HCT116 (cell line): ENCODE results near the gene HIRA. TPM values are rescaled to one million over a fixed set of nuclear protein-coding genes. Genes with fewer than 3 reads are reported as not detected.

Experiments used
- ATAC-seq: fragments of 200-7000 bp; cut with Tn5 transposase; 2 replicates; pipeline ENCODE4 v1.9.1; 2020; ENCODE audit warnings: mild to moderate bottlenecking, moderate library complexity
- BruUV-seq: library from RNA; stranded (reverse); fragments of 400-500 nt; replicated peaks from 2 replicates; lab custom pipeline; 2021; lab: Mats Ljungman, UMichigan
- CTCF ChIA-PET: fragments of 300-600 bp; sonication (Branson Sonifier 250); formaldehyde crosslinking; loops from one replicate; lab custom pipeline; 2021; ENCODE audit warnings: antibody characterized with exemption; lab: Charles Lee
- POLR2A ChIA-PET: fragments of 300-600, 350-600 bp; sonication (Branson Sonifier 250); formaldehyde crosslinking; loops from one replicate; lab custom pipeline; 2021; ENCODE audit warnings: antibody characterized with exemption; lab: Charles Lee
- RAD21 ChIA-PET, 2 experiments: fragments of 300-600 bp; sonication (Branson Sonifier 250); formaldehyde crosslinking; loops; one replicate each; lab custom pipeline; 2023; ENCODE audit warnings: low total read pairs in 2 of 2; ENCODE audit not compliant: uncharacterized antibody in 2 of 2, unreplicated experiment in 2 of 2, low non-redundant PET in 1 of 2; lab: Charles Lee
- DNase-seq: peaks from one replicate; pipeline ENCODE4 v3.0.0-alpha.2; 2010; ENCODE audit warnings: low read depth, low spot score
- H2AFZ ChIP-seq: fragments of 200-600 bp; shearing (Covaris generic), sonication (generic); 2 replicates; pipeline ENCODE4 v1.6.1; 2017; ENCODE audit warnings: low read depth, mixed run types, mixed read lengths, antibody characterized with exemption, low read length; ENCODE audit not compliant: poor library complexity, severe bottlenecking
- H3K27ac ChIP-seq: 2 replicates; pipeline ENCODE4 v1.5.1; 2012; ENCODE audit warnings: low read depth, low read length
- H3K27me3 ChIP-seq: fragments of 200-600 bp; sonication (generic); 2 replicates; pipeline ENCODE4 v1.6.1; 2016; ENCODE audit warnings: mixed run types, low read length, mixed read lengths; ENCODE audit not compliant: insufficient read depth
- H3K36me3 ChIP-seq, 2 experiments: fragments of 200-500 bp in 1 of 2; fragments of 200-600 bp in 1 of 2; sonication (Bioruptor generic) in 1 of 2; sonication (generic) in 1 of 2; 2 replicates each; pipeline versions ENCODE4 v1.5.1 to v1.6.1; 2014 to 2016; ENCODE audit warnings: low read length in 2 of 2, inconsistent platforms in 1 of 2, mixed read lengths in 1 of 2, mixed run types in 1 of 2; ENCODE audit not compliant: insufficient read depth in 2 of 2, control insufficient read depth in 1 of 2
- H3K4me1 ChIP-seq, 2 experiments: fragments of 200-600 bp in 1 of 2; sonication (generic) in 1 of 2; 2 replicates each; pipeline versions ENCODE4 v1.5.1 to v1.6.1; 2012 to 2017; ENCODE audit warnings: low read length in 2 of 2, inconsistent platforms in 1 of 2, mild to moderate bottlenecking in 1 of 2, mixed read lengths in 1 of 2, mixed run types in 1 of 2, moderate library complexity in 1 of 2; ENCODE audit not compliant: insufficient read depth in 2 of 2, control insufficient read depth in 1 of 2
- H3K4me2 ChIP-seq: fragments of 200-600 bp; sonication (generic); 2 replicates; pipeline ENCODE4 v1.6.1; 2017; ENCODE audit warnings: mixed run types, low read length, mixed read lengths
- H3K4me3 ChIP-seq, 2 experiments: fragments of 200-600 bp in 1 of 2; sonication (generic) in 1 of 2; replicated peaks in 1 of 2; 2 replicates each; pipeline ENCODE4 v1.5.1; 2011 to 2016; ENCODE audit warnings: low read length in 2 of 2, control low read depth in 1 of 2, low read depth in 1 of 2, mild to moderate bottlenecking in 1 of 2, mixed read lengths in 1 of 2, mixed run types in 1 of 2
- H3K79me2 ChIP-seq: fragments of 200-600 bp; sonication (generic); 2 replicates; pipeline ENCODE4 v1.6.1; 2017; ENCODE audit warnings: mild to moderate bottlenecking, mixed run types, low read length, moderate library complexity, mixed read lengths; ENCODE audit not compliant: insufficient read depth
- H3K9ac ChIP-seq: fragments of 200-600 bp; sonication (generic); 2 replicates; pipeline ENCODE4 v1.6.1; 2016; ENCODE audit warnings: low read length, mixed read lengths
- H3K9me2 ChIP-seq: fragments of 200-600 bp; sonication (generic), shearing (Covaris generic); 2 replicates; pipeline ENCODE4 v1.6.1; 2017; ENCODE audit warnings: mixed run types, mild to moderate bottlenecking, moderate library complexity; ENCODE audit not compliant: insufficient read depth
- H3K9me3 ChIP-seq, 2 experiments: fragments of 200-500 bp in 1 of 2; fragments of 200-600 bp in 1 of 2; sonication (Bioruptor generic) in 1 of 2; sonication (generic) in 1 of 2; 2 replicates each; pipeline ENCODE4 v1.6.1; 2014 to 2017; ENCODE audit warnings: low read length in 2 of 2, mixed read lengths in 2 of 2, inconsistent platforms in 1 of 2, low read depth in 1 of 2, mild to moderate bottlenecking in 1 of 2, mixed run types in 1 of 2, moderate library complexity in 1 of 2; ENCODE audit not compliant: control insufficient read depth in 1 of 2, insufficient read depth in 1 of 2
- H4K20me1 ChIP-seq: fragments of 200-600 bp; sonication (generic), shearing (Covaris generic); 2 replicates; pipeline ENCODE4 v1.6.1; 2017; ENCODE audit warnings: mixed run types, mild to moderate bottlenecking, moderate library complexity; ENCODE audit not compliant: insufficient read depth
- RAD21 ChIP-seq: IDR thresholded peaks from 2 replicates; pipeline ENCODE4 v1.6.1; 2012; ENCODE audit warnings: low read depth, mild to moderate bottlenecking
- SP1 ChIP-seq: IDR thresholded peaks from 2 replicates; pipeline ENCODE4 v1.6.1; 2012; ENCODE audit warnings: low read depth
- intact Hi-C: fragments of 100-400 bp; cut with micrococcal nuclease; formaldehyde crosslinking; loops from 2 replicates; pipeline ENCODE4 v1.10.0; 2022
- total RNA-seq: library from RNA; stranded (reverse); gene quantifications from one replicate; pipeline ENCODE4 v1.2.1, GENCODE V29; 2021; ENCODE audit not compliant: unreplicated experiment
- TF ChIP-seq, protein P1 (sequence below), 3 experiments: fragments of 200-600 bp in 1 of 3; sonication (generic) in 1 of 3; IDR thresholded peaks in 2 of 3; conservative IDR thresholded peaks in 1 of 3; 2 replicates each; pipeline ENCODE4 v1.5.1; 2012 to 2017; ENCODE audit warnings: low read depth in 2 of 3, low read length in 2 of 3, antibody characterized with exemption in 1 of 3, borderline replicate concordance in 1 of 3, control low read depth in 1 of 3, mild to moderate bottlenecking in 1 of 3, mixed read lengths in 1 of 3, mixed run types in 1 of 3, moderate library complexity in 1 of 3; ENCODE audit not compliant: insufficient read depth in 1 of 3

The HIRA gene
- total RNA-seq, 1 experiment from 2014 or later: 30.6 TPM

DNA sequence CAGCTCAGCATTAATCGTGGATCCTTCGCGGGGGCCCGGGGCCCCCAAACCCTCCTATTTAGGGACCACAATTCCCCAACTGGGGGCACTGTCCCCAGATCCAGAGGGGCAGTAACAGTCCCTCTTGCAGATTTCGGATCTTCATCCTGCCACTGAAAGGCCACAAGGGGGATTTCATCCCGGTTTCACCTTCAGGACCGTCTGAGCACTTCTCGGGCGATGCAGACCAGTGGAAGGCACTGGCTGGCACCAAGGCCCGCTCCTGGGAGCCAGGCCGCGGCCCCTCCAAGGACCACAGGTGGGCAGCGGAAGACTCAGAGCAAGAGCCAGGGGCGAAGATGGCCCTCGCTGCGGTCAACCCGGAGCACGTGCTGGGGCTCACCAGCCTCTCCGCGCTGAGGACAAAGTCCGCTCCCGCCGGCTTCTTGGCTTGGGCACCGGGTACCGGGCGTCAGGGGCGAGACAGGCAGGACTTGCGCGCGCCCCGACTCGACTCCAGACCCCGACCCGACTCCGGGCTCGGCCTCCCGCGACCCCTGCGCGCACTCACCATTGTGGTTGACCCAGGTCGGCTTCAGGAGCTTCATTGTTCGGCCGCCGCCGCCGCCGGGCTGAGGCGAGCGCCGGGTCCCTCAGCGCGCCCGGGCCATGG is 517 bp downstream of the HIRA start:
- H3K9me2 ChIP-seq: no peaks in the 10 kb centered on the region
- peaks cover 75% of the 10 kb centered on the region for H3K79me2 ChIP-seq
- H3K4me3 ChIP-seq: peak overlapping the region; percentile 92 to 94
- ATAC-seq: peak; percentile 4; the same call in 1 of the 2 replicates
- POLR2A ChIA-PET: interaction anchor here (1.1 kb wide), 2 partner anchors 12 to 252 kb away, joined by 3 to 4 read pairs; partner anchors contain the start of gene SLC25A1
- TF ChIP-seq RAD21: no peak
- TF ChIP-seq, protein P1, sequence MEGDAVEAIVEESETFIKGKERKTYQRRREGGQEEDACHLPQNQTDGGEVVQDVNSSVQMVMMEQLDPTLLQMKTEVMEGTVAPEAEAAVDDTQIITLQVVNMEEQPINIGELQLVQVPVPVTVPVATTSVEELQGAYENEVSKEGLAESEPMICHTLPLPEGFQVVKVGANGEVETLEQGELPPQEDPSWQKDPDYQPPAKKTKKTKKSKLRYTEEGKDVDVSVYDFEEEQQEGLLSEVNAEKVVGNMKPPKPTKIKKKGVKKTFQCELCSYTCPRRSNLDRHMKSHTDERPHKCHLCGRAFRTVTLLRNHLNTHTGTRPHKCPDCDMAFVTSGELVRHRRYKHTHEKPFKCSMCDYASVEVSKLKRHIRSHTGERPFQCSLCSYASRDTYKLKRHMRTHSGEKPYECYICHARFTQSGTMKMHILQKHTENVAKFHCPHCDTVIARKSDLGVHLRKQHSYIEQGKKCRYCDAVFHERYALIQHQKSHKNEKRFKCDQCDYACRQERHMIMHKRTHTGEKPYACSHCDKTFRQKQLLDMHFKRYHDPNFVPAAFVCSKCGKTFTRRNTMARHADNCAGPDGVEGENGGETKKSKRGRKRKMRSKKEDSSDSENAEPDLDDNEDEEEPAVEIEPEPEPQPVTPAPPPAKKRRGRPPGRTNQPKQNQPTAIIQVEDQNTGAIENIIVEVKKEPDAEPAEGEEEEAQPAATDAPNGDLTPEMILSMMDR (IDR thresholded peaks at IDR 0.05 in 2 of 3, conservative IDR thresholded peaks at IDR 0.05 in 1 of 3; ENCODE audit: borderline replicate concordance in 1 of 3, insufficient read depth in 1 of 3, low read depth in 2 of 3, low read length in 2 of 3): peak in 2 of 3 experiments; percentile 14 to 31; a peak in 2 of 6 replicates
- no peak for TF ChIP-seq SP1
- TF ChIP-seq, all 23 proteins: peak for 1
- Histone ChIP-seq H3K36me3 (peaks cover 7 to 11% of the 10 kb centered on the region in 2 experiments; a peak in 3 of 4 replicates), H3K4me2 (peak overlapping the region; percentile 88), H3K4me1 (peaks cover 16 to 17% of the 10 kb centered on the region in 2 experiments), H3K27me3 (no peaks in the 10 kb centered on the region), H3K27ac (peak overlapping the region; percentile 98), H2AFZ (no peak overlapping the region), H3K9ac (peak overlapping the region; percentile 89), H4K20me1 (no peaks in the 10 kb centered on the region), H3K9me3 (no peaks in the 10 kb centered on the region)
- ChIA-PET RAD21 (no interaction called here), CTCF (no interaction called here)
- no TSS peak for BruUV-seq
- intact Hi-C loops: loop anchor here (2.0 kb wide), 1 partner anchor 252 kb away; the partner anchor contains the start of gene SLC25A1
- DNase-seq: no peak
